Endothelial cell of umbilical vein (primary cell): ENCODE measurements around the gene ABCC10. TPM values are rescaled to one million over a fixed set of nuclear protein-coding genes. Genes with fewer than 3 reads are reported as not detected.

ENCODE experiments used
- BruUV-seq: library from RNA; stranded (reverse); fragments of 400-500 nt; replicated peaks from 2 replicates; lab custom pipeline; 2021; lab: Mats Ljungman, UMichigan
- CTCF ChIA-PET: fragments of 300-600, 350-600 bp; sonication (Branson Sonifier 250); formaldehyde crosslinking; loops from one replicate; lab custom pipeline; 2021; ENCODE audit warnings: antibody characterized with exemption, inconsistent platforms; lab: Charles Lee
- POLR2A ChIA-PET: fragments of 300-600, 350-600 bp; sonication (Branson Sonifier 250); formaldehyde crosslinking; loops from one replicate; lab custom pipeline; 2021; ENCODE audit warnings: antibody characterized with exemption, inconsistent platforms; lab: Charles Lee
- DNase-seq: peaks from one replicate; pipeline ENCODE4 v3.0.0-alpha.2; 2011; ENCODE audit warnings: low read depth, low spot score
- FAIRE-seq: peaks from 2 replicates; lab custom pipeline; 2011; peaks lifted over from hg19 to GRCh38; lab: Jason Lieb, UNC
- H2AFZ ChIP-seq: 2 replicates; pipeline ENCODE4 v1.6.0; 2012; ENCODE audit warnings: low read depth, low read length, control low read depth, inconsistent platforms
- H3K27ac ChIP-seq: 2 replicates; pipeline ENCODE4 v1.5.1; 2011; ENCODE audit warnings: low read depth, mild to moderate bottlenecking, control low read depth, low read length, moderate library complexity; ENCODE audit not compliant: insufficient read depth
- H3K27me3 ChIP-seq, 2 experiments: 2 replicates each; pipeline versions ENCODE4 v1.6.0 to v1.6.1; 2011; ENCODE audit warnings: low read length in 2 of 2, mixed read lengths in 1 of 2; ENCODE audit not compliant: control insufficient read depth in 2 of 2, insufficient read depth in 2 of 2
- H3K36me3 ChIP-seq, 2 experiments: 2 replicates in 1 of 2; 3 replicates in 1 of 2; pipeline ENCODE4 v1.5.1; 2011; ENCODE audit warnings: low read length in 2 of 2, mild to moderate bottlenecking in 1 of 2, moderate library complexity in 1 of 2; ENCODE audit not compliant: control insufficient read depth in 2 of 2, insufficient read depth in 2 of 2; ENCODE audit errors: extremely low read depth in 1 of 2
- H3K4me1 ChIP-seq: 3 replicates; pipeline ENCODE4 v1.5.1; 2011; ENCODE audit warnings: mild to moderate bottlenecking, low read length; ENCODE audit not compliant: control insufficient read depth, insufficient read depth; ENCODE audit errors: extremely low read depth
- H3K4me2 ChIP-seq: 2 replicates; pipeline ENCODE4 v1.6.1; 2011; ENCODE audit warnings: low read length, control low read depth, mixed read lengths; ENCODE audit not compliant: insufficient read depth
- H3K4me3 ChIP-seq, 3 experiments: fragments of 200-600 bp in 1 of 3; sonication (generic), shearing (Covaris generic) in 1 of 3; replicated peaks in 1 of 3; 2 replicates each; pipeline ENCODE4 v1.5.1; 2011 to 2016; ENCODE audit warnings: control low read depth in 3 of 3, low read length in 3 of 3, mild to moderate bottlenecking in 2 of 3, inconsistent platforms in 1 of 3, low read depth in 1 of 3, moderate library complexity in 1 of 3; ENCODE audit not compliant: insufficient read depth in 1 of 3
- H3K79me2 ChIP-seq: 2 replicates; pipeline ENCODE4 v1.6.0; 2012; ENCODE audit warnings: low read length, inconsistent platforms; ENCODE audit not compliant: control insufficient read depth, insufficient read depth
- H3K9ac ChIP-seq: replicated peaks from 2 replicates; pipeline ENCODE3; 2011; ENCODE audit warnings: low read length, control low read depth; ENCODE audit not compliant: insufficient read depth; ENCODE audit errors: extremely low read depth
- H3K9me1 ChIP-seq: replicated peaks from 3 replicates; pipeline ENCODE4 v1.6.0; 2011; ENCODE audit warnings: mild to moderate bottlenecking, low read length; ENCODE audit not compliant: control insufficient read depth, insufficient read depth; ENCODE audit errors: extremely low read depth
- H3K9me3 ChIP-seq: replicated peaks from 2 replicates; pipeline ENCODE4 v1.5.1; 2012; ENCODE audit warnings: low read length, inconsistent platforms; ENCODE audit not compliant: control insufficient read depth, insufficient read depth
- H4K20me1 ChIP-seq: replicated peaks from 2 replicates; pipeline ENCODE3; 2011; ENCODE audit warnings: mild to moderate bottlenecking, low read length; ENCODE audit not compliant: control insufficient read depth, insufficient read depth; ENCODE audit errors: extremely low read depth
- CTCF ChIP-seq, 2 donors: IDR thresholded peaks; 1 replicate in 1 of 2; 2 replicates in 1 of 2; pipeline ENCODE4 v1.5.1; 2011; ENCODE audit warnings: low read length in 2 of 2, mild to moderate bottlenecking in 2 of 2, moderate library complexity in 2 of 2, control low read depth in 1 of 2, inconsistent platforms in 1 of 2, low read depth in 1 of 2; ENCODE audit not compliant: insufficient read depth in 1 of 2; ENCODE audit errors: extremely low read depth in 1 of 2
- EZH2 ChIP-seq: IDR thresholded peaks from 2 replicates; pipeline ENCODE4 v1.6.1; 2012; ENCODE audit warnings: borderline replicate concordance, low read depth, mild to moderate bottlenecking, moderate library complexity, low read length, inconsistent platforms; ENCODE audit not compliant: severe bottlenecking
- FOS ChIP-seq: IDR thresholded peaks from 2 replicates; pipeline ENCODE4 v1.6.1; 2011; ENCODE audit warnings: mild to moderate bottlenecking, low read length, moderate library complexity, borderline replicate concordance; ENCODE audit not compliant: insufficient read depth
- GATA2 ChIP-seq: IDR thresholded peaks from 2 replicates; pipeline ENCODE4 v1.7.0; 2011; ENCODE audit warnings: low read depth, mild to moderate bottlenecking, moderate library complexity, mixed read lengths, low read length; ENCODE audit not compliant: insufficient read length, insufficient read depth
- JUN ChIP-seq: IDR thresholded peaks from 2 replicates; pipeline ENCODE4 v1.6.1; 2011; ENCODE audit warnings: borderline replicate concordance, low read depth; ENCODE audit not compliant: insufficient read length, insufficient read depth
- MYC ChIP-seq: IDR thresholded peaks from one replicate; pipeline ENCODE4 v1.6.1; 2011; ENCODE audit warnings: mild to moderate bottlenecking, low read depth, low read length
- POLR2A ChIP-seq: IDR thresholded peaks from 2 replicates; pipeline ENCODE4 v1.6.1; 2012; ENCODE audit warnings: low read depth, mild to moderate bottlenecking, control low read depth, low read length
- POLR2AphosphoS5 ChIP-seq: IDR thresholded peaks from 2 replicates; pipeline ENCODE4 v1.6.1; 2012; ENCODE audit warnings: low read depth, mild to moderate bottlenecking, control low read depth, low read length, moderate library complexity; ENCODE audit not compliant: insufficient read depth
- dilution Hi-C: fragments of 300-500 bp; cut with MboI; formaldehyde crosslinking; loops from one replicate; pipeline ENCODE4 v1.15.0; 2019; ENCODE audit warnings: low sequenced_read_pairs; ENCODE audit not compliant: extremely low pct_ligation_motif_present
- intact Hi-C: fragments of 100-400 bp; cut with micrococcal nuclease; formaldehyde crosslinking; loops from one replicate; pipeline ENCODE4 v1.10.0; 2022
- polyA plus RNA-seq, 4 experiments: library from polyadenylated mRNA; depleted of rRNA in 3 of 4; stranded (reverse) in 3 of 4; unstranded in 1 of 4; fragments of >200 nt; gene quantifications; 2 replicates each; pipeline versions ENCODE4 v1.2.1 to v1.2.3, GENCODE V29; 2011 to 2012; ENCODE audit warnings: missing spikeins in 1 of 4
- total RNA-seq: library from RNA; stranded (reverse); gene quantifications from 2 replicates; pipeline ENCODE4 v1.2.3, GENCODE V29; 2021
- TF ChIP-seq, protein P1 (sequence below): IDR thresholded peaks from 2 replicates; pipeline ENCODE4 v1.6.1; 2011; ENCODE audit not compliant: insufficient read depth, insufficient read length

ABCC10 gene
- total and polyA plus RNA-seq, 2 donors (not counting 3 experiments of a cell fraction or from before 2014, with no cell fraction given) = 29.2 to 37.9 TPM

DNA sequence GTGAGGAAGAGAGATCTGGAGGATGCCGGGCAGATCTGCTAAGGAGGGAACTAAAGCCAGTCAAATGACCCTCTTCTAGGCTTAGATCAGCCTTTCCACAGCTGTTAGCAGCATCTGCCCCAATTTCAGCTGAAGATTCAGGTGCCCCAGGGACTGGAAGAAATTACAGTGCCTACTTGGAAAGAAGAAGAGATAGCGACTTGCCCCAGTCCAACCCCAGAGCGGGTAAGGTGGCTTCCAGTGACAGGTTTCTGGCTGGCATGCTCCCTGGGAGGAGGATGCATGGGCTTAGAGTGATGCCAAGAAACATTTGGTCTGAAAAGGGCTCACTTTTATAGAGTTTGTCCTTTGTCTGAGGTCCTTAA lies 50.6 kb downstream of the ABCC10 start:
- FAIRE-seq = peak; percentile 74
- Histone ChIP-seq H3K4me3 (peak overlapping the region; percentile 82 to 96 (median 91)), H3K27ac (peak overlapping the region; percentile 58), H3K79me2 (peaks cover 16% of the 10 kb centered on the region), H4K20me1 (no peaks in the 10 kb centered on the region), H2AFZ (peak overlapping the region; percentile 68), H3K4me2 (peak overlapping the region; percentile 95), H3K4me1 (peaks cover 9% of the 10 kb centered on the region), H3K9ac (peak overlapping the region; percentile 86), H3K9me3 (no peaks in the 10 kb centered on the region), H3K27me3 (no peaks in the 10 kb centered on the region), H3K36me3 (no peaks in the 10 kb centered on the region), H3K9me1 (no peaks in the 10 kb centered on the region)
- ChIA-PET CTCF (interaction anchor here (0.8 to 1.6 kb wide), 5 partner anchors 10 to 231 kb away, joined by 3 to 9 read pairs (median 4); no protein-coding TSS in a partner anchor), POLR2A (interaction anchor here (1.0 kb wide), 1 partner anchor 14 kb away, joined by 4 read pairs; no protein-coding TSS in a partner anchor)
- no peak for DNase-seq
- TF ChIP-seq MYC = no peak
- no peak for TF ChIP-seq GATA2
- TF ChIP-seq FOS = no peak
- TF ChIP-seq, protein P1, sequence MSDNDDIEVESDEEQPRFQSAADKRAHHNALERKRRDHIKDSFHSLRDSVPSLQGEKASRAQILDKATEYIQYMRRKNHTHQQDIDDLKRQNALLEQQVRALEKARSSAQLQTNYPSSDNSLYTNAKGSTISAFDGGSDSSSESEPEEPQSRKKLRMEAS = no peak
- no peak for TF ChIP-seq EZH2
- TF ChIP-seq CTCF (IDR thresholded peaks at IDR 0.05; ENCODE audit: extremely low read depth in 1 of 2, insufficient read depth in 1 of 2, low read depth in 1 of 2, low read length in 2 of 2) = no peak
- no peak for TF ChIP-seq POLR2AphosphoS5
- no peak for TF ChIP-seq POLR2A
- TF ChIP-seq JUN = no peak
- dilution Hi-C loops = no loop called here
- intact Hi-C loops = no loop called here
- BruUV-seq = no TSS peak
